MG63 (cell line): ENCODE measurements around the gene SEC22C. TPM values are rescaled to one million over a fixed set of nuclear protein-coding genes. Genes with fewer than 3 reads are reported as not detected.

Experiments
- DNase-seq: peaks from one replicate; pipeline ENCODE4 v3.0.0-alpha.2; 2020
- H3K27me3 ChIP-seq: fragments of 250-450 bp; sonication (Bioruptor Pico); 2 replicates; pipeline ENCODE4 v1.5.1; 2020; ENCODE audit warnings: mild to moderate bottlenecking, moderate library complexity
- H3K36me3 ChIP-seq: fragments of 250-450 bp; sonication (Bioruptor Pico); 2 replicates; pipeline ENCODE4 v1.5.1; 2020; ENCODE audit warnings: mild to moderate bottlenecking, moderate library complexity
- H3K4me3 ChIP-seq: fragments of 250-450 bp; sonication (Bioruptor Pico); 2 replicates; pipeline ENCODE4 v1.5.1; 2020; ENCODE audit warnings: mild to moderate bottlenecking, moderate library complexity
- H3K9me3 ChIP-seq: fragments of 250-450 bp; sonication (Bioruptor Pico); 2 replicates; pipeline ENCODE4 v1.5.1; 2020; ENCODE audit warnings: mild to moderate bottlenecking, moderate library complexity
- total RNA-seq: library from RNA; depleted of rRNA; stranded (reverse); fragments of >200 nt; shearing (Covaris generic); gene quantifications from 2 replicates; pipeline ENCODE4 v1.2.3, GENCODE V29; 2014; ENCODE audit warnings: low replicate concordance

Gene SEC22C
- total RNA-seq, 1 experiment from 2014 or later = 54.8 TPM

DNA sequence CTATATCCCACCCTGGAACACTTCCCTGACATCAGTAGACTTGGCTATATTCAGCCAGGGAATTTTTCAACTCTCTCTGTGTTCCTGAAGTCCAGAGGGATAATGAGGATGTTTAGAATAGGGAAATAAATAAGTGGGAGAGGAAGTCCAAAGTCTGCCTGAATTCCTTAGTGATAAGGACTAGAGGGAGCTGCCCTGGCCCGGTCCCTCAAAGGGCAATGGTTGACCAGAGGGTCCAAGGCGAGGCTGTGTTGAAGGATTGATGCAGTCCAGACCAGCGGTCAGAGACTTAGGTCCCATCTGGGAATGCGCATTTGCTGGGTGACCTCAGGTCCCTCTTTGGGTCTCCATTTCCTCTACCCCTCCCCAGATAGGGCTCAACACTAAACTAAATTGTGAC lies 71.4 kb downstream of the SEC22C start:
- no peak for DNase-seq
- no peaks in the 10 kb centered on the region for H3K9me3 ChIP-seq
- no peak overlapping the region for H3K4me3 ChIP-seq
- H3K36me3 ChIP-seq = no peaks in the 10 kb centered on the region
- H3K27me3 ChIP-seq = no peaks in the 10 kb centered on the region

DNA sequence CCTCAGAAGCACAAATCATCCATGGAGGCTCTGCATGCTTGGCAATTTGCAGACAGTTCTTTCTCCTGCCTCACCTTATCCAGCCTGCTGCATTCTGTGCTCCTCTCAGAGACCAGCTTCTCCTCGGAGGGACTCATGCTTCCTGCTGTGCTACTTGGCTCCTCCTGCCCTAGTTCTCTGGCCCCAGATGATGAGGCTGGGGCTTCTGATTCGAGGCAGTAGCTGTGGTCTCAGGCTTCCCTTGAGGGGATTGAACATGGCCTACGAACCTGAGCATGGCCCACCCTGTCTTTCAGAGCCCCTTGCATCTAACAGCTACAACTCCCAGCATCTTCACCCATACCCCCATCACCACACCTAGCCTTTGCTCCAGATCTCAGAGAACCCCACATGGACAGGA lies 72.7 kb downstream of the SEC22C start:
- Histone ChIP-seq H3K27me3 (no peaks in the 10 kb centered on the region), H3K36me3 (no peaks in the 10 kb centered on the region), H3K4me3 (no peak overlapping the region), H3K9me3 (no peaks in the 10 kb centered on the region)
- no peak for DNase-seq

DNA sequence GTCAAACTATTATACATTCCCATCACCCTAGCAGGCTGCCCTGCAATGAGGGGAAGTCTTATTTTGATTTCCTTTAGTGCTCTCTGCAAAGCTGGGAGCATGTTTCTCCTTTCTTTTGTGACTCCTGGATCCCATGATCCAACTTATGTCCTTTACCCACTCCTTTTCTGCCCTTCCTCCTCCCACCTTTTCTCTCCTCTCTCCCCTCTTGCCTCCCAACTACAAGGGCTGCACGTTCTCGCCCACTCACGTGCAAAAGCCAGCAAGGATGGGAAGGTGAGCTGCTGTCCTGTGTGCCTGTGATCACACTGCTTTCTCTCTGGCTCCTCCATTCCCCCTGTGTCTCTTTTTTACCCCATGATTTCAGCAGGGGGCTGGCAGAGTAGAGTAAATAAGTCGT lies 73.2 kb downstream of the SEC22C start:
- H3K27me3 ChIP-seq = no peaks in the 10 kb centered on the region
- no peak for DNase-seq
- H3K4me3 ChIP-seq = no peak overlapping the region
- no peaks in the 10 kb centered on the region for H3K9me3 ChIP-seq
- no peaks in the 10 kb centered on the region for H3K36me3 ChIP-seq

DNA sequence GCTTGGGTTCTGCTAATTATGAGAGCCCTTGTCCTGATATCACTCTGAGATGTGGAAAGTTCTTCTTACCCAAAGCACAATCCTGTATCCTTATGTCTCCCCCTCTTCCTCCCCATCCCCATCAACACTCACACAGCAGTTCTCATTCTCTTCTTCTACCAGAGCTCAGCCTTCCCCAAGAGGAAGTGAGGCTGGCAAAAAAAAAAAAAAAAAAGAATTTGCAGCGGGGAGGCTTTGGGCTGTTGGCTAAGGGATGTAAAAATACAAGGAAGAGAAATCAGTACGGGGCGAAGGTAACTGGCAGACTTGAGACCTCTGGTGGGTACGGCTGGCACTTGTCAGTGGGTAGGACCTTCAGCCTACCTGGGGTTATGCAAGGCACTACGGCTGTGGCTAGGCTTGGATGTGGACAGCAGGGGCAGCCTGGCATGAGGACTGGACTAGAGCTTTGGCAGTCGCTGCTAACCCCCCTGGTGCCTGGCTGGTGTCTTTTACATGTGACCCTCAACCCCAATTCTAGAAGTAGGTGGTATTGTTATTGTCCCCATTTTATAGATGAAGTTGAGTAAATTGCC lies 73.9 kb downstream of the SEC22C start:
- no peak overlapping the region for H3K4me3 ChIP-seq
- no peaks in the 10 kb centered on the region for H3K36me3 ChIP-seq
- no peaks in the 10 kb centered on the region for H3K9me3 ChIP-seq
- no peak for DNase-seq
- H3K27me3 ChIP-seq = no peaks in the 10 kb centered on the region

DNA sequence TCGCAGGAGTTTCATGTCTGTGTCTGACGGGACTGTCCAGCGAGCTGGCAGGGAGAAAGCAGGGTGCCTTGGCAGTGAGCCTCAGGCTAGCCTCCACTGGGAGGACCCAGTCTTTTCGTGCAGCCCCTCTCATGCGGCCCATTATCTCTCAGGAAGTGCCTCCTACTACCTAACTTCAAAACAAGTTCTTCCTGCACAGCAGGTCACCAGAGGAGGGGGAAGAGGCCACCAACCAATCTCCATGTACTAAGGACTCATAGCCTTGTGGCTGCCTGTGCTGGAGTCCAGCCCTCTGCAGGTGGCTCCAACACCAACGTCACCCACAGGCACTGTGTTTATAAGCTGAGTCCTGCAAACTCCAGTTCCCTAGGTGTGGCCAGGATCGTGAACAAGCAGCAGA lies 74.5 kb downstream of the SEC22C start:
- DNase-seq = no peak
- Histone ChIP-seq H3K4me3 (no peak overlapping the region), H3K9me3 (no peaks in the 10 kb centered on the region), H3K27me3 (no peaks in the 10 kb centered on the region), H3K36me3 (no peaks in the 10 kb centered on the region)

DNA sequence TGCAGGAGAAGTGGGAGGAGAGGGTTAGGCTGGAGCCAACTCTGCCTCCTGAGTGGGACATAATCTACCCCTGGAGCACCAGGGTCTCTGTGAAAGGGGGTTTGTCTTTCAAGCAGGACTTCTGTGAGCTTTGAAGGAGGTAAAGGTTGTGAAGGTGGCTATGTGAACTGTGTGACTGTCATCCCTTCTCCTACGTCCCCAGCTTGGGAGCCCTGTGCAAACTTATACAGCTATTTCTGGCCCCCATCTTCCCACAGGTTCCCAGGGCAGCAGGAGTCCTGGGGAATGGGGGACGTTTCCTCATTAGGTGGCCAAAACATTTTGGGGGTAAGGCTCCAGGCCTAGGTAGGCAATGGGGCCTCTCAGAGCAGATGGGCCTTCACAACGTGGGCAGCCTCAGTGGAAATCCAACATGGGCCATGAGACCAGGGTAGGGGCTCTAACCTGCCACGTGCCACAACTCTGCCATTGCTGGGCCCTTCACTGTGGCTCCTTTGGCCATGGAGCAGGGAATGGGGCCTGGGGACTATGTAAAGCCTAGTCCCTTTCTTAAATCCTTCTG lies 75.8 kb downstream of the SEC22C start:
- no peak overlapping the region for H3K4me3 ChIP-seq
- no peaks in the 10 kb centered on the region for H3K9me3 ChIP-seq
- H3K27me3 ChIP-seq = peaks cover 6% of the 10 kb centered on the region; the same call in 1 of the 2 replicates
- H3K36me3 ChIP-seq = no peaks in the 10 kb centered on the region
- DNase-seq = no peak

DNA sequence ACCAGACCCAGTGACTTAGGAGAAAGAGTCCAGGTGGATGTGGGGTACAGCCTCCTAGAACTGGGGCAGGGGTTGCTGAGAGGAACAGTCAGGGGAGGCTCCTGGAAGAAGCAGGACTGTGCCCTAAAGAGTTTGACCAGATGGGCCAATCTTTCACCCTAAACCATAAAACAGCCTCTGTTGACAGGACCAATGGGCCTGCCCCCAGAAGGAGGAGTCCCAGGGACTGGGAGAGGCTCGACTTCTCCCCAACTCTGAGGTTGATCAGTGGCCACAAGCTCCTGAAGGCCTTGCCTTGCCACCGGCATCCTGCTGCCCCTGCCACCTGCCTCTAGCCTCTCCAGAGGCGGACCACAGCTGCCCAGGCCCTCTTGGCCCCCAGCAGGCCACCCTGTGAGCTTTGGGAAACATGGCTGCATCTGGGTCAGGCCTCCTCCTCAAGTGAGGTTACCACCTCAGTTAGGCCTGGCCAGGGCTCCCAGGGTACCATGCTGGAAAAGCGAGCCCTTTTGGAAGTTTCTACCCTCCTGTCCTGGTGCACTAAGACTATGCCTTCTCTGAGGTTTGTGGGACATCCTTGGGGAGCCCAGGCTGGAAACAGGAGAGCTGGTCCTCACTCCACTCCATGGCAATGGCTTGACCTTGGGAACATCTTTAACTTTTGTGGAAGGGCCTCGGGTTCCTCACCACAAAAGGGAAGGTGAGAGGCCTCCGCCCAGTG lies 76.5 kb downstream of the SEC22C start:
- Histone ChIP-seq H3K9me3 (no peaks in the 10 kb centered on the region), H3K4me3 (no peak overlapping the region), H3K36me3 (no peaks in the 10 kb centered on the region), H3K27me3 (peaks cover 6% of the 10 kb centered on the region; the same call in 1 of the 2 replicates)
- no peak for DNase-seq

DNA sequence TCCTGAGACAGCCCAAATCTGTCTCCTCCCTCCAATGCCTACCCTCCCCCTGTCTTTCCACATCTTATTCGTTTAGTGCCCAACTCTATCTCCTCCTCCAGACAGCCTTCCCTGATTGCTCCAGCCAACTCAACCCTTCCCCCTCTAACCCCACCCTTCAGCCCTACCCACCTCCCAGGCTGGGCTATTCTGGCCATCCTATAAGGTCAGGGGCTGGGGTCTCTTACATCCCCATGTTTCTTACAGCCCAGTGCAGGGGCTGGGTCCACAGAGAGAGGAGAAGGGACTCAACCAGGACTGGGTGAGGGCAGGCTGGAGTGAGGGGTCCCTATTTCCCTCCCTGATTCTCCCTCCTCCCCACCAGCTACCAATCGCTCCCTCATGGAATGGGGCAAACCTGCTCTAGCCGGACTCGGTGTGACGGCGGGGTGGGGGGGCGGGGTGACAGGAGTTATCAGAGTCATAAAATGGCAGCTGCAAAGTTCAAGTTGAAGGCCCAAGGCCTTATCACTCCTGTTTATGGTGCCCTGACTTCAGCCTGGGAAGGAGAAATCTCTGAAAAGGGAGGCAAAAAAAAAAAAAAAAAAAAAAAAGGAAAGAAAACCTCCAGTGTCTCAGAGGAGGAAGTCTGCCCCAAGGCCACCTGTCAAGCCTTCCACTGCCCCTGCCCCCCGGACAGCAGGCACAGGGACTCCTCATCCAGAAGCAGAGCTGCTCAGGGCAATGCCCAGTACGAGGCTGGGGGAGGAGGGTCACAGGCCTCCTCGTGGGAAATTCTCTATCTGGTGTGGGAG lies 77.2 kb downstream of the SEC22C start:
- H3K9me3 ChIP-seq = no peaks in the 10 kb centered on the region
- no peak overlapping the region for H3K4me3 ChIP-seq
- no peak for DNase-seq
- H3K36me3 ChIP-seq = no peaks in the 10 kb centered on the region
- H3K27me3 ChIP-seq = peaks cover 6% of the 10 kb centered on the region; the same call in 1 of the 2 replicates

DNA sequence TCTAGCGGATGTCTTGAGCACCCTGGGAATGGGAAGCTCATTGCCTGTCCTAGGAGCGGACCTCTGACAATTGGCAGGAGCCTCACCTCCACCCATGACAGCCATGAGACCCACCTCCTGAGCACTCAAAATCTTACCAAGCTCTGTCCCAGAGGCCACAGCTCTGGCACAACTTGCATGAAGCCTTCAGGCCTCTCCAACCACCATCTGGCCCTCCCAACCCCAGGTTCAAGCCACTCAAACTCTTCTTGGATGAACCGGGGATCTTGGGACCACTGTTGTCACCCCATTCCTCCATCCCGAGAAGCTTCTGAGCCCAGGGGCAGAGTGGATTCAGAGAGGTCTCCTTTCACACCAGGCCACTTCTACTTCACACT lies 77.8 kb downstream of the SEC22C start:
- no peaks in the 10 kb centered on the region for H3K36me3 ChIP-seq
- H3K4me3 ChIP-seq = no peak overlapping the region
- peaks cover 6% of the 10 kb centered on the region; the same call in 1 of the 2 replicates for H3K27me3 ChIP-seq
- H3K9me3 ChIP-seq = no peaks in the 10 kb centered on the region
- no peak for DNase-seq

DNA sequence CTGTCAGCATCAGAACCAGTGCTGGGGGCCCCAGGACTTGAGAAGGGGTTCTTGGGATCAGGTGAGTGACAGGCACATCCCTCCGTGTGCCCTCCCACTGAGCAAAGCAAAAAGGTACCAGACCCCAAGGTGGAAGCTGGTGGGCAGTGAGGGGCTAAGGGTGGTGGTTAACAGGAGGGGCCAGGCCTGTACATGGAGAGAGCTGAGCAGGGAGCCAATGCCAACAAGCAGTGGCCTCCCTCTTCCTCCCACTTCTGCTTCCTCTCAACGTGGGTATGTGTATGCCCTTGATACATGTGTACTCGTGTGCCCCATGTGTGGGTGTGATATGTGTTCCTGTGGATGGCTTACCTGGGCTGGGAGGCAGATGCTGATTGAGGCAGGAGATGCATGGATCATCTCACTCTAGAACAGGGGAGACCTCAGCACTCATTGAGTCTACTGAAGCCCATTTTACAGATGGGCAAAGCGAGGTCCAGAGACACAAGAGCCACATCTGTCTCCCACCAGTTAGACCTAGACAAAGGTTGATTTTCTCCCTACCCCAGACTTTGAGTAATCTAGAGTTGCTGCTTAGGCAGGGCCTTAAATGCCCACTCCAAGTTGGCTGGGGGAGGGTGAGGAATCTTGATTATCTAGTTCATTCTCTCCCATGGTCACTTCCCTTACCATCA lies 78.4 kb downstream of the SEC22C start:
- DNase-seq = no peak
- no peak overlapping the region for H3K4me3 ChIP-seq
- no peaks in the 10 kb centered on the region for H3K36me3 ChIP-seq
- H3K27me3 ChIP-seq = peaks cover 6% of the 10 kb centered on the region; the same call in 1 of the 2 replicates
- no peaks in the 10 kb centered on the region for H3K9me3 ChIP-seq

DNA sequence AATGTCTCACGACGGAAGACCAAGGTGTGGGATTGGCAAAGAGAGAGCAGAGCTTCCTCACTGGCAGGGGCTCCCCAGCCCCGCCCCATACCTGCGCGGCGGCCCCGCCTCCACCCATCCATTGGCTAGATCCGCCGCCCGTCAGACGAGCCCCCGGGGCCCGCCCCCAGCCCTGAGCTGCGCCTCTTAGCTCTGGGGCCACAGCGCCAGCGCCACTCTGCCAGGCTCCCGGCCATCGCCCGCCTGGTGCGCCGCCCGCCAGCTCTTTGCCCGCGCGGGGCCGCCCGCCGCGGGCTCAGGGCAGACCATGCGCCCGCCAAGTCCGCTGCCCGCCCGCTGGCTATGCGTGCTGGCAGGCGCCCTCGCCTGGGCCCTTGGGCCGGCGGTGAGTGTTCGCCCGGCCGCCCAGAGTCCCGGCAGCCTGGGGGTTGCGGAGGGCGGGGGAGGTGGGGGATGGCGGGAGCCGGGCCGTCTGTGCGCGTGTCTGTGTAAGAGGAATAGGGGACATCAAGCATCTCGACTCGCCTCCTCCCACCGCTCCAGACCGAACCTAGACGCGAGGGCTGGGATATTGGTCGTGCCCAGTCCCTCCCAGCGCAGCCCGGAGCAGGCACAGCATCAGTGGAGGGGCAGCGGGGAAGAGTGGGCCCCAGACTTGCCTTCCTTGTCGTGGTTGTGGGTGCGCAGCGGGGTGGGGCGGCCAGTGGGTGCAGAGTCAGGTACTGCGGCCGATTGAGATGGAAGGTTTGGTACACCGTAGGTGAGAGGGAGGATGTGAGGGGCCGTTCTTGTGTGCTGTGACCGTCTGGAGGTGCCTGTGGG lies 79.1 kb downstream of the SEC22C start, which contains the start of gene VIPR1:
Gene VIPR1, plus strand, starts transcription at position 215 of the 822 bp plus-strand sequence. Its CDS starts 93 bp downstream, at position 308.
- no peak within 1 kb of the TSS for H3K4me3 ChIP-seq
- H3K36me3 ChIP-seq = no peaks in the 10 kb centered on the region
- H3K27me3 ChIP-seq = peaks cover 6% of the 10 kb centered on the region; the same call in 1 of the 2 replicates
- H3K9me3 ChIP-seq = no peaks in the 10 kb centered on the region
- DNase-seq = peak; percentile 39

DNA sequence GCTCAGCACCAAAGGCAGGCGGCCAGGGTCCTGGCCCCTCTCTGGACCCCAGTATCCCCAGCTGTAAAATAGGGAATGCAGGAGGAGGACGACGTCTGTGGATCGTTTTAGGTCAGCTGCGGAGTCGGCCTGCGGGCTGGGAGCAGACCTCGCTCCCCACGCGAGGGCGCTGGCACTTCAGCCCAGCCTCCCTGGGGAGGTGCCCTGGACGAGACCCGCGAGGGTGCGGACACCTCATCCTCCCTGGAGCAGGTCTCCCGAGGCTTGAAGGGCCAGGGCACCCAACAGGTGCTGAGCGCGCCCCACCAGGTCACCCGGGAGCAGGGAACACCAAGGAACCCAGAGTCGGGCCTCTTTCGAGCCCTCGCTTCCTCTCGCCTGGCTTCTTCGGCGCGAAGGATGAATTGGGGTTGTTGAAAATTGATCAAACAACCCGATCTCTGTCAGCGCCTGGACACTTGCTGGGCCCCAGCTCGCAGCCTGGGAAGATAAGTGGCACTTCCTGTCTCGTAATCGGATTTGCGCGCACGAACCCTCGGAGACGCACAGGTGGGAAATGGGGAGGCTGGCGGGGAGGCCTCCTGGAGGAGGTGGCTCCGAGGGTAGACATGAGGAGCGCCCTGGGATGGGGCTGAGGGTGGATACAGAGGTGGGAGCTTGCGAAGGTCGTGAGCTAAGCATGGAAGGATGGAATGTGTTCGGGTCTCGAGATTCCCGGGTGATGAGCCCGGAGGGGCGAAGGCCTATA lies 79.9 kb downstream of the SEC22C start:
- Histone ChIP-seq H3K27me3 (peaks cover 6% of the 10 kb centered on the region; the same call in 1 of the 2 replicates), H3K36me3 (no peaks in the 10 kb centered on the region), H3K4me3 (no peak overlapping the region), H3K9me3 (no peaks in the 10 kb centered on the region)
- DNase-seq = no peak

DNA sequence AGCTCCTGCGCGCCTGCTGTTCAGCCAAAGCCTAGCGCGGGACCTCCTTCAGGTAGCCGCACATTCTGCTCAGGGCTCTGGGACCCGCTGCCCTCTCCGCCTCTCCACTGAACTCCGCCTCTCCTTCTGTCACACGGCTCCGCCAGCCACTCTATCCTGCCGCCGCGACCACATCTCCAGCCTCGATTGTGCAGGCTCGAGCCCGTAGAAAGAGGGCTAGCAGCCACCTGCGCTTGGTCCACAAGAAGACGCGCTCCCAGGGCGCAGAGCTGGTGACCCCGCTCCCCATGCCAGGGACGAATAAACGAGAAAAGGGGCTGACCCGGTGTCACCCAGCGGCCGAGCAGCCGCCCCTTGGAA lies 80.5 kb downstream of the SEC22C start:
- no peaks in the 10 kb centered on the region for H3K9me3 ChIP-seq
- no peaks in the 10 kb centered on the region for H3K36me3 ChIP-seq
- no peak for DNase-seq
- peaks cover 6% of the 10 kb centered on the region; the same call in 1 of the 2 replicates for H3K27me3 ChIP-seq
- H3K4me3 ChIP-seq = no peak overlapping the region

DNA sequence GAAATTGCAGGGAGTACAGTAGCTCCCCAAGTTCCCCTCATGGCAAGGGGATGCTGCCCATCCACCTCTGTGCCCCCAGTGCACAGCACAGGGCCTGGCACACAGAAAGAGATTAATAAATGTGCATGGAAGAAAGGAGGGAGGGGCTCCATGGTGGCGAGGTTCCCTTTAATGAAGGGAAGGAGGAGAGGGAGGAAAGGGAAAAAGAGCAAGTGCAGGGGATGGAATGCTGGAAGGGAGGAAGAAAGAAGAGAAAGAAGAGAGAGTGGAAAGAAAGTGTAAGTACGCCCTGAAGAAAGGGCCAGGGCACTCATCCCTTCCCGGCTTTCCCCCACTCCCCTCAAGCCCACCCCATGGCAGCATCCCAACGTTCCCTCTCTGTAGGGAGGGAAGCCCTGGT lies 80.9 kb downstream of the SEC22C start:
- Histone ChIP-seq H3K4me3 (no peak overlapping the region), H3K9me3 (no peaks in the 10 kb centered on the region), H3K36me3 (no peaks in the 10 kb centered on the region), H3K27me3 (peaks cover 6% of the 10 kb centered on the region; the same call in 1 of the 2 replicates)
- no peak for DNase-seq

DNA sequence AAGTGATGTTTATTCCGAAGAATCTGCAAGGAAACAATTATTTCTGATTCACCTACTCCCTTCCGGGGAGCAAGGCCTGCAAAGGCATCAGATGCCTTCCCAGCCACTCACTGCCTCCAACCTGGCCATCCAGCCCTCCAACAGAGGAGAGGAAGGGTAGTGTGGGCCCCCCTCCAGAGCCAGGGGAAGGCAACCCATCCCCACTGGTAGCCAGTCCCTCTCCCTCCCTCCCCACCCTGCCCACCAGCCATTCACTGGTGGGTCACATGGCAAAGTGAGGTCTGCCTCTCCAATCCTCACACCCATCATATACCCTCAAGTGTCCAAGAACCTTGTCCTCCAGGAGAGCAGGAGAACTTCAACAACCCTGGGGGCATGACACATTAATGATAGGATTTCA lies 81.7 kb downstream of the SEC22C start:
- DNase-seq = no peak
- Histone ChIP-seq H3K27me3 (peaks cover 6% of the 10 kb centered on the region; the same call in 1 of the 2 replicates), H3K9me3 (no peaks in the 10 kb centered on the region), H3K4me3 (no peak overlapping the region), H3K36me3 (no peaks in the 10 kb centered on the region)
